IPS-15b (cell line): ENCODE results near the gene CSNK1D.
"Not testable (repeated sequence)": the region's sequence is repeated elsewhere in the genome, so short reads cannot be mapped to it uniquely, and the experiment has no call there.

Experiments
- H3K27me3 ChIP-seq: one replicate; pipeline ENCODE4 v1.6.1; 2013; ENCODE audit warnings: low read length; ENCODE audit not compliant: control insufficient read depth, insufficient read depth
- H3K36me3 ChIP-seq: one replicate; pipeline ENCODE4 v1.6.1; 2013; ENCODE audit warnings: low read length; ENCODE audit not compliant: control insufficient read depth, insufficient read depth
- H3K4me1 ChIP-seq: one replicate; pipeline ENCODE4 v1.6.1; 2013; ENCODE audit warnings: mild to moderate bottlenecking, low read length; ENCODE audit not compliant: control insufficient read depth, insufficient read depth
- H3K4me3 ChIP-seq: one replicate; pipeline ENCODE4 v1.5.1; 2013; ENCODE audit warnings: low read depth, low read length
- H3K9ac ChIP-seq: one replicate; pipeline ENCODE4 v1.6.1; 2013; ENCODE audit warnings: low read depth, mild to moderate bottlenecking, low read length
- H3K9me3 ChIP-seq: one replicate; pipeline ENCODE4 v1.6.1; 2013; ENCODE audit warnings: mild to moderate bottlenecking, low read length; ENCODE audit not compliant: control insufficient read depth, insufficient read depth

Gene CSNK1D

GRCh38 chr17:82259972-82260961 lies 13.2 kb downstream of the CSNK1D start:
- H3K36me3 ChIP-seq, result peaks cover 64% of the 10 kb centered on the region
- not testable (repeated sequence) for H3K27me3 ChIP-seq, H3K9me3 ChIP-seq

GRCh38 chr17:82258555-82258954 lies 14.9 kb downstream of the CSNK1D start:
- H3K4me1 ChIP-seq, result no peaks in the 10 kb centered on the region

More at GRCh38 chr17:82259972-82260961, 13.2 kb downstream of the CSNK1D start:
- not testable (repeated sequence) for H3K9ac ChIP-seq, H3K4me1 ChIP-seq, H3K4me3 ChIP-seq

GRCh38 chr17:82257473-82257872 lies 16.0 kb downstream of the CSNK1D start:
- Histone ChIP-seq H3K9me3 (no peaks in the 10 kb centered on the region), H3K27me3 (no peaks in the 10 kb centered on the region), H3K4me1 (no peaks in the 10 kb centered on the region), H3K36me3 (peaks cover 60% of the 10 kb centered on the region), H3K9ac (no peak overlapping the region), H3K4me3 (no peak overlapping the region)

More at GRCh38 chr17:82258555-82258954, 14.9 kb downstream of the CSNK1D start:
- no peaks in the 10 kb centered on the region for H3K27me3 ChIP-seq
- no peak overlapping the region for H3K4me3 ChIP-seq
- no peaks in the 10 kb centered on the region for H3K9me3 ChIP-seq
- peaks cover 56% of the 10 kb centered on the region for H3K36me3 ChIP-seq
- no peak overlapping the region for H3K9ac ChIP-seq

- Histone ChIP-seq H3K4me1 (no peaks in the 10 kb centered on the region), H3K4me3 (no peak overlapping the region), H3K9ac (no peak overlapping the region), H3K9me3 (no peaks in the 10 kb centered on the region), H3K36me3 (peaks cover 60% of the 10 kb centered on the region), H3K27me3 (no peaks in the 10 kb centered on the region)
These were observed 17.1 kb downstream of the CSNK1D start for GRCh38 chr17:82256242-82256885.

- H3K4me3 ChIP-seq, result no peak overlapping the region
- H3K9me3 ChIP-seq, result no peaks in the 10 kb centered on the region
- no peaks in the 10 kb centered on the region for H3K27me3 ChIP-seq
- no peaks in the 10 kb centered on the region for H3K4me1 ChIP-seq
- H3K36me3 ChIP-seq, result peaks cover 60% of the 10 kb centered on the region
- no peak overlapping the region for H3K9ac ChIP-seq
These were observed 18.0 kb downstream of the CSNK1D start for GRCh38 chr17:82255402-82255972.

- H3K36me3 ChIP-seq, result peaks cover 60% of the 10 kb centered on the region
- H3K27me3 ChIP-seq, H3K4me1 ChIP-seq, H3K9me3 ChIP-seq, H3K4me3 ChIP-seq, H3K9ac ChIP-seq: not testable (repeated sequence)
These were observed 18.8 kb downstream of the CSNK1D start for GRCh38 chr17:82254746-82255145.

GRCh38 chr17:82254096-82254495 lies 19.4 kb downstream of the CSNK1D start:
- not testable (repeated sequence) for H3K4me3 ChIP-seq
- H3K36me3 ChIP-seq, result peaks cover 61% of the 10 kb centered on the region

GRCh38 chr17:82253179-82253544 lies 20.3 kb downstream of the CSNK1D start:
- Histone ChIP-seq H3K9me3 (no peaks in the 10 kb centered on the region), H3K4me3 (no peak overlapping the region), H3K27me3 (no peaks in the 10 kb centered on the region), H3K36me3 (peaks cover 70% of the 10 kb centered on the region), H3K9ac (no peak overlapping the region), H3K4me1 (no peaks in the 10 kb centered on the region)

More at GRCh38 chr17:82254096-82254495, 19.4 kb downstream of the CSNK1D start:
- H3K9me3 ChIP-seq, H3K4me1 ChIP-seq, H3K27me3 ChIP-seq, H3K9ac ChIP-seq: not testable (repeated sequence)

GRCh38 chr17:82252511-82253178 lies 20.9 kb downstream of the CSNK1D start:
- Histone ChIP-seq H3K4me1 (no peaks in the 10 kb centered on the region), H3K9ac (no peak overlapping the region), H3K9me3 (no peaks in the 10 kb centered on the region), H3K4me3 (no peak overlapping the region), H3K27me3 (no peaks in the 10 kb centered on the region), H3K36me3 (peaks cover 75% of the 10 kb centered on the region)

GRCh38 chr17:82250868-82251500 lies 22.5 kb downstream of the CSNK1D start:
- Histone ChIP-seq H3K4me3 (no peak overlapping the region), H3K4me1 (no peaks in the 10 kb centered on the region), H3K27me3 (no peaks in the 10 kb centered on the region), H3K36me3 (peaks cover 85% of the 10 kb centered on the region), H3K9ac (no peak overlapping the region), H3K9me3 (no peaks in the 10 kb centered on the region)
